ENCODE data around the gene SIRPD. TPM values are rescaled to one million over a fixed set of nuclear protein-coding genes. Genes with fewer than 3 reads are reported as not detected.

SIRPD gene
- total RNA-seq, 1 donor from 2014 or later, result not detected

GRCh38 chr20:1563598-1563997 is 6.1 kb upstream of the SIRPD start:
- H3K27ac Mint-ChIP-seq (ENCODE audit: unreplicated experiment), result no peak overlapping the region
- TF ChIP-seq CTCF (IDR thresholded peaks at IDR 0.05; ENCODE audit: partially characterized antibody, unreplicated experiment), result no peak
- no peaks in the 10 kb centered on the region for H3K9me3 Mint-ChIP-seq (ENCODE audit: unreplicated experiment)

GRCh38 chr20:1562622-1563021 is 5.1 kb upstream of the SIRPD start:
- H3K4me3 Mint-ChIP-seq (ENCODE audit: unreplicated experiment), result no peak overlapping the region
- no peaks in the 10 kb centered on the region for H3K9me3 Mint-ChIP-seq (ENCODE audit: unreplicated experiment)
- no peak for DNase-seq
- H3K36me3 Mint-ChIP-seq (ENCODE audit: unreplicated experiment), result no peaks in the 10 kb centered on the region
- H3K4me1 Mint-ChIP-seq (ENCODE audit: low read depth, unreplicated experiment), result no peaks in the 10 kb centered on the region
- H3K27me3 Mint-ChIP-seq (ENCODE audit: unreplicated experiment), result peaks cover 1% of the 10 kb centered on the region
- TF ChIP-seq CTCF (IDR thresholded peaks at IDR 0.05; ENCODE audit: partially characterized antibody, unreplicated experiment), result no peak
- no peak overlapping the region for H3K27ac Mint-ChIP-seq (ENCODE audit: unreplicated experiment)

More at GRCh38 chr20:1563598-1563997, 6.1 kb upstream of the SIRPD start:
- peaks cover 1% of the 10 kb centered on the region for H3K27me3 Mint-ChIP-seq (ENCODE audit: unreplicated experiment)
- no peak overlapping the region for H3K4me3 Mint-ChIP-seq (ENCODE audit: unreplicated experiment)
- DNase-seq, result no peak
- H3K36me3 Mint-ChIP-seq (ENCODE audit: unreplicated experiment), result no peaks in the 10 kb centered on the region
- no peaks in the 10 kb centered on the region for H3K4me1 Mint-ChIP-seq (ENCODE audit: low read depth, unreplicated experiment)

DNA sequence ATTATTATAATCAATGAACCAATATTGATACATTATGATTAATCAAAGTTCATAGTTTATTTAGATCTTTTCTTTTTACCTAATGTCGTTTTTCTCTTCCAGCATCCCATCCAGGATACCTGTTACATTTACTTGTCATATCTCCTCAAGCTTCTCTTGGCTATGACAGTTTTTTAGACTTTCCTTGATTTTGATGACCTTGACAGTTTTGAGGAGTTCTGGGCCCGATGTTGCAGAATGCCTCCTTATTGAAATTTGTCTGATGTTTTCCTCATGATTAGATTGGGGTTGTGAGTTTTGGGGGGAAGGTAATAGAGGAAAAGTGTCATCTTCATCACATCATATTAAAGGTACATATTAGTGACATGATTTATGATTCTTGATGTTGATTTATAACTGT is 3.8 kb upstream of the SIRPD start:
- no peak for TF ChIP-seq CTCF (IDR thresholded peaks at IDR 0.05; ENCODE audit: partially characterized antibody, unreplicated experiment)
- H3K4me1 Mint-ChIP-seq (ENCODE audit: low read depth, unreplicated experiment), result no peaks in the 10 kb centered on the region

GRCh38 chr20:1555952-1556351 is 1.6 kb downstream of the SIRPD start:
- H3K4me3 Mint-ChIP-seq (ENCODE audit: unreplicated experiment), result no peak overlapping the region
- H3K4me1 Mint-ChIP-seq (ENCODE audit: low read depth, unreplicated experiment), result no peaks in the 10 kb centered on the region
- peaks cover 1% of the 10 kb centered on the region for H3K27me3 Mint-ChIP-seq (ENCODE audit: unreplicated experiment)
- DNase-seq, result no peak
- no peak overlapping the region for H3K27ac Mint-ChIP-seq (ENCODE audit: unreplicated experiment)
- TF ChIP-seq CTCF (IDR thresholded peaks at IDR 0.05; ENCODE audit: partially characterized antibody, unreplicated experiment), result no peak
- no peaks in the 10 kb centered on the region for H3K36me3 Mint-ChIP-seq (ENCODE audit: unreplicated experiment)
- peaks cover 2% of the 10 kb centered on the region for H3K9me3 Mint-ChIP-seq (ENCODE audit: unreplicated experiment)

More for the DNA sequence above, 3.8 kb upstream of the SIRPD start:
- Mint-ChIP-seq H3K36me3 (ENCODE audit: unreplicated experiment) (no peaks in the 10 kb centered on the region), H3K27ac (ENCODE audit: unreplicated experiment) (no peak overlapping the region), H3K27me3 (ENCODE audit: unreplicated experiment) (no peaks in the 10 kb centered on the region), H3K9me3 (ENCODE audit: unreplicated experiment) (peaks cover 1% of the 10 kb centered on the region), H3K4me3 (ENCODE audit: unreplicated experiment) (no peak overlapping the region)
- no peak for DNase-seq

DNA sequence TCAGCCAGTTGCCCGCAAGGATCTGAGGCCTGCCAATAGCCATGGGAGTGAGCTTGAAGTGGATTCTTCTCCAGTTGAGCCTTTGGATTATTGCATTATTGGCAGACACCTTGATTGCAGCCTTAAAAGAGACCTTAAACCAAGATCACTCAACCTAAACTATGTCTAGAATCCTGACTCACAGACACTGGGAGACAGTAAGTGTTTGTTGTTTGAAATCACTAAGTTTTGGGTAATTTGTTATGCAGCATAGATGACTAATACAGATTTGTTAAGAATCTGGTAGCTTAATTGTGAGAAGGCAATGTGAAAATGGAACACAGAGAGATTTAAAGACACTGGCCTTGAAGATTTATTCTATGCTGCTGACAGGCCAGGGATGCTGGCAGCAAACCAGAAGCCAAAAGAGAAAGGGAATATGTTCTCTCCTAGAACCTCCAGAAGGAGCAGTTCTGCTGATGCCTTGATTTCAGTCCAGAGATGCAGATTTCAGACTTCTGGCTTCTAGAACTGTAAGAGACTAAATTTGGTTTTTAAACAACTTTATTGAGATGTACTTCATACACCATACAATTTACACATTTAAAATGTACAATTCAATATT is 17.6 kb downstream of the SIRPD start:
- H3K27me3 Mint-ChIP-seq (ENCODE audit: unreplicated experiment), result no peaks in the 10 kb centered on the region
- H3K27ac Mint-ChIP-seq (ENCODE audit: unreplicated experiment), result no peak overlapping the region
- H3K4me3 Mint-ChIP-seq (ENCODE audit: unreplicated experiment), result no peak overlapping the region
- no peaks in the 10 kb centered on the region for H3K36me3 Mint-ChIP-seq (ENCODE audit: unreplicated experiment)
- TF ChIP-seq CTCF (IDR thresholded peaks at IDR 0.05; ENCODE audit: partially characterized antibody, unreplicated experiment), result no peak
- DNase-seq, result no peak
- no peaks in the 10 kb centered on the region for H3K4me1 Mint-ChIP-seq (ENCODE audit: low read depth, unreplicated experiment)
- peaks cover 4% of the 10 kb centered on the region for H3K9me3 Mint-ChIP-seq (ENCODE audit: unreplicated experiment)

All from glutamatergic neuron (in vitro differentiated cells).